HG03280 (cell line): ENCODE results near the gene NFASC.

ENCODE experiments used
- ATAC-seq: cut with Tn5 transposase; IDR thresholded peaks from one replicate; pipeline ENCODE4 v1.9.1; 2021; ENCODE audit warnings: mild to moderate bottlenecking, moderate library complexity; ENCODE audit not compliant: unreplicated experiment

The NFASC gene

DNA sequence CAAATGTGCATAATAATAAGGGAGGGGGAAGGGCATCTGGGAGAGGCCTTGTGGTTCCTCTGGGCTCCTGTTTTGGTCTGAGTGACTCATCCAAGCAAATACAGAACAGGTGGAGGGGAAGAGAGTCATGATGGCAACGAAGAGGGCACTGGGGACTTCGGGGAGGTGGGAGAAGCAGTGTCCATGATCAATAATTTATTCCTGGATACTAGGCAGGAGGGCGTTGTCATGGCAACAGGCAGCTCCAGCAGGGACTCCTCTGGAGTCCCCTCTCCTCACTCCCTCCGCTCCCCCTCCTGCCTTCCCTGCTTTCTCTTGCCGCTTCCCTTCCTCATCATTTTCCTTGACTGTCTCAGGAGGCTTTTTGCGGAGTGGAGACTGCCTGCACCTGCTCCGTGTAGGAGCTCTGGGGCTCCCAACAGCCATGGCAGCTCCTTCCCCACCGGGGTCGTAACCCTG, 12.3 kb upstream of the NFASC start:
- no peak for ATAC-seq

DNA sequence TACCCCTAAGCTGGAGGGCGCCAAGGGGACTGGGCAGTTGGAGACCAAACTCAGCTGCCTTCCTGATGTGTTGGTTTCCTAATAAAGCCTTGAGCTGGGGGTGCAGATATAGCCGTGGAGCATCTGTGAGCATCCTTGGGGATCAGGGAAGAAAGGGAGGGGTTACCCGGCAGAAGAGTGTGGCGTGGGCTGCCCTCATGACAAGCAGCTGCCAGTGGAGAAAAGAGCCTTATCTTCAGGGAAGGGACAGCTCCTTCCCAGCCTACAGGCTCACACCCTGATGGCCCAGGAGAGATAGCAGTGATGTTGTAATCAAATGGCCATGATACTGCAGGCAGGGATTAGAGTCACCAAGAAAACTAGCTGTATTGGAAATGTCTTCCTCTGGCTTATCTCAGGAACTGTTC, 10.8 kb upstream of the NFASC start:
- ATAC-seq: no peak

DNA sequence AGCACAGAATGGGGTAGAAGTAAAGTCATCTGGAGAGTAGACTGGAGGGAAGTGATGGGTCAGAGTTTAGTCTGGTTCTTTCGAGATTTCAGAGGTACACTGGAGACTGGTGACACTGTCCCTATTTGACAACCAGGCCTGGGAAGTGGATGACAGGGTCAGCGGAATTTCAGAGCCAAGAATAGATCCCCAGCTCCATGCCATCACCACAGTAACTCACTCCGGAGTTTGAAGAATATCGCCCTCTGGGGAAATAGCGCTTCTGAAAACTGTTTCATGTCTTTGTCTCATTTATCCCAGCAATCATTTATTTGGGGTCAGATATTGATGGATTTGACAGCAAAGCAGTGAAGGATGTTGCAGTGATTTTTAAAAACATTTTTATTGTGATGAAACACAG, 7.6 kb upstream of the NFASC start:
- no peak for ATAC-seq

DNA sequence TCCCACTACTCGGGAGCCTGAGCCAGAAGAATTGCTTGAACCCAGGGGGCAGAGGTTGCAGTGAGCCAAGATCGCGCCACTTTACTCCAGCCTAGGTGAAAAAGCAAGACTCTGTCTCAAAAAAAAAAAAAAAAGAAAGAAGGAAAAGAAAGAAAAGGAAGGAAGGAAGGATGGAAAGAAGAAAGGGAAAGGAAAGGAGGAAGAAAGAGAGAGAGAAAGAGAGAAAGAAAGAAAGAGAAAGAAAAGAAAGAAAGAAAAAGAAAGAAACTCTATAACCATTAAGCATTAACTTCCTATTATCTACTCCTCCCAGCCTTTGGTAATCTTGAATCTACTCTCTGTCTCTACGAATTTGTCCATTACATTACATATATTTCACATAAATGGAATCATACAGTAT, 6.9 kb upstream of the NFASC start:
- no peak for ATAC-seq

DNA sequence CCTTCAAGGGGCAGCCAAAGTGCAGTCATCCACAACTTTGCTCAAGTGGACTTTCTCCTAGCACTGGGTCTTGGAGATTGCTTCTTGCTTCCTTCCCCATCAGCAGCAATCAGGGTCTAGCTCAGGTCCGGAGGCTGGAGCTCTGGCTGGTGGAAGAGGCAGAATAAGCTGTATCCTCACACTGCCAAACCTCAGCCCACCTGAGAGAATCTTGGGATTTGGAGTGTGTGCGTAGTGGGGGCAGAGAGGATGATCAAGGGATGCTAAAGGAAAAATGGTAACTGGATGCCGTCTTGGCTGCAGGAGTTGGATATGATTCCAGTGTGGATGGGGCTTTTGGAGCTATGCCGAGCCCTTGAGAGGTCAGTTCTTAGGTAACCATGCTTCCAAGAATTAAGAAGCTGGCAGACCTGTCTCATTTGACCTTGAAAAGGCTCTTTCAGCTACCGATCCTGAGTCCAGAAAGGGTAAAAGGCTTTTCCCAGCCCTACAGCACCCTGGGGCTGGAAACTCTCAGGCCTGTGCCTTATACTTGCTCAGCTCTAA, 4.5 kb upstream of the NFASC start:
- no peak for ATAC-seq

- no peak for ATAC-seq
Observed at GRCh38 chr1:204867203-204867602, 3.5 kb upstream of the NFASC start.

DNA sequence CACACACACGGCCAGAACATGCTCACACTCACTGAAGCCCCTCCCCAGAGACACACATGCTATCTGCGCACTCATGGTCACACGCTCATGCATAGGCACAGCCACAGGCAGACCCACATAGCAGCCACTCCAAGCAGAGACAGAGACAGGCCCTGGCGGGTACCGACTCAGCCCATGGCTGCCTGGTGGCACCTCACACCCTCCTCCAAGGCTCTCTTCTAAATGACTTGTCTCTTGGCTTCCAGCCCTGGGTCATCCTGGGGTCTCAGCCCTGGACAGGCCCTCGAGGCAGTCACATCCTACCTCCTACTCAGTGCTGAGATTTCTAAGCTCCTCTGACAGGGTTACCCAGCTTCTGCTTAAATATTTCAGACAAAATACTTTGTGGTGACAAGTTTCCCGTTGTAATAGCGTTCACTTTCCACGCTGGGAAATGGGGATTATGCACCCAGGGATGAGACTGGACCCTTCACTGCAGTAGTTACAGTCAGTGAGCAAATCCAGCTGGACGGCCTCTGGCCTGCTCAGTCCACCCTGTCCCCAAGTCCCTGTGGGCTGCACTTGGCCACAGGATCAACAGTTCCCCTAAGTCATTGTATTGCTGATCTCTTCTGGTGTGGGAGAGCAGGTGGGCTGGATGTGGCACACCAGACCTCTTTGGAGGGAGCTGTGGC, 2.9 kb upstream of the NFASC start:
- ATAC-seq: no peak

- no peak for ATAC-seq
Observed at GRCh38 chr1:204868340-204868700, 2.3 kb upstream of the NFASC start.

DNA sequence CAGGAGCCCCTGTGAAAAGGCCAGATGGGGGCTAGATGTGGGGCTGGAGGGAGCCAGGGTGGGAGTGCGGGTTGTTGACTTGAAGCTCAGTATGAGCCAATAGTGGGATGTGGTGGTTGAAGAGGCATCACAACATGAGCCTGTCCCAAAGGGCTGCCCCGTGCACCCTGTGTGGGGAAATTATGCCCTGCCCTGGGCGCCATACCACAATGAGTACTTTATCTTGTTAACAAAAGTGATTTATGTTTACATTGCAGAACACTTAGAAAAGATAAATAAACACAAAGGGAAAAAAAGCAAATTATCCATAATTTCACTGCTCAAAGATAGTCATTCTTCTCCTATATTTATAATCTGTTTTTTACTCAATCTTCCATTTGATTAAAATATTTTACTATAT, 1.6 kb upstream of the NFASC start:
- no peak for ATAC-seq

DNA sequence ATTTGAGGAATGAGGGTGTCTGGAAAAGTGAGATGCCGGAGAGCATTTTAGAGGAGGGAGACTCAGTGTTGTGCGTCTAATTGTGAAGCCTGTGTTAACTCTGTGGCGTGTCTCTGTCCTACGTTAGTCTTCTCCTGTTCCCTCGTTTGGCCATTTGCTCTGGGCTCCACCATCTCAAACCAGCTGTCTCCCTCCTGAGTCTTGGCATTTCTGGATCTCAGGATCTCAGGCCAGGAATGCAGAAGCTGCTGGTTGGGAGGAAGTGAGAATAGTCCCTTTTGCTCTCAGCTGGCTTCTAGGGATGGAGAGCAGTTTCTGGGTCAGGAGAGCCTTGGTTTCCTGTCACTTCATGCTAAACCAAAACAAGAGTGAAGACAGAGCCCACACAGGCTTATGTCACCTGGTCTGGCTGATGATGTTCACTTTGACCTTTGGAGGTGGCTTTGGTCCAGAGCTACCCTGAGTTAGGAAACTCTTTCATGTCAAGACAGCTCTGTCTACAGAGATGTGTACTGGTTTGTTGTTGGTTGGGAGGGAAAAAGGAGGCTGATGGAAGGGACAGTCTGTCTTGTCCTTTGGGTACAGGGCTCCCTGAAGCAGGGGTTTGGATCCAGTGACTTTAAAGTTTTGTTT, 859 bp downstream of the NFASC start:
- ATAC-seq: no peak

DNA sequence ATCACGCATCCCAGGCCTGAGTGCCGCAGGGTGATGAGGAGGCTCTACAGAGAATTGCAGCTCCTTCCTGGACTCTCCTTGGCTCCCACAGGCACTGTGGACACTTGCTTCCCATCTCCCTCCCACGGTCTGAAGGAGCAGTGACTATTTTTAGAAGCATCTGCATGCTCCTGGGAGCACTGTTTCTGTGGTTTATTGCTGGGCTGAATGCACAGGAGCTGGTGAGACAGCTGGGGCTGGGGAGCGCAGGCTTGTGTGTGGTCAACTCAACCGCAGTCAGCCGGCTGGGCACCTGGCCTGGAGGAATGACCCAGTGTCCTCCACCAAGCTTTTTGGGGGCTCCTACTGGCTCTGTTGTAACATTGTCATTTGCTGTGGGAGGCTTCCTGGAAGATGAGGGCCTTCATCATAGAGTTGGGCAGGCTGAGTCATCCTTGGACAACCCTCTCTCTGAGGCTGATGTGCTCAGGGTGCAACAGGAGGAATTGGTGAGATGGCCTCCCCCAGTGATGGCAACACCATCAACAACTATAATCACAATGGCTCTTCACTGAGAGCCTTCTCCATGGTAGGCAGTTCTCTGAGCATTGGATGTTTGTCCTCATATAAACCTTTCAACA, 1.7 kb downstream of the NFASC start:
- ATAC-seq: no peak

DNA sequence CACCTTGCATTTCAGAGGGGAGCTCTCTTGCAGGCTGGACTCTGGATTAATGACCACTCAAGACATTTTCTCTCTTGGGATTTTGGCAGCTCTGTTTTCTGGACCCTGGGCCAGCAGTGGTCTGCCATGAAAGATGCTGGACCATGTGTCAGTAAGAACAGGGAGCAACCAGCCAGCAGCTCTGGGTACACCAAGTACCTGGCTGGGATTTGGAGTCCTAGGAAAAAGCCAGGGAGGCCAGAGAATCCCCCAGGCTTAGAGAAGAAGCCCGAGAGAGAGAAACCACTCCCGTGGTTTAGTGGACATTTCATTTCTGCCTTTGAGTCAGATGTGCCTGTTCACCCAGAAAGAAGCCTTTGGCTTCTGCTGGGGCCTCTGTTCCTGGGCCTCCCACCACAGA, 2.5 kb downstream of the NFASC start:
- ATAC-seq: no peak

DNA sequence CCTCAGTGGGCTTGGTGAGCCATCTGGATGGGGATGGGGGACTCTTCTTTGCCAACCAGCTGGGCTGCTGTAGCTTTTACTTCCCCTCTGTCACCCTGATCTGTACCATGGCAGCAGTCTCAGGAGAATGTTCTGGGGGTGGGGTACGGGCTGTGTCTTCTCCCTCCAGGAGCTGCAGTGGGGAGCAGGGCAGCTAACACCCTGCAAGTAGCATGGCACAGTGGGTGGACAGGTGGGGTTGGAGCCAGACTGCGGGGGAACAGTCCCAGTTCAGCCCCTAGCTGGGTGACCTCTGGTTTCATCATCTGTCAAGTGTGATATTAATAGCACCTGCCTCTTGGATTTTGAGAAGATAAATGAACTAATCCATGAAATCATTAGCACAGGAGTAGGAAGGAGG, 3.1 kb downstream of the NFASC start:
- ATAC-seq: no peak

DNA sequence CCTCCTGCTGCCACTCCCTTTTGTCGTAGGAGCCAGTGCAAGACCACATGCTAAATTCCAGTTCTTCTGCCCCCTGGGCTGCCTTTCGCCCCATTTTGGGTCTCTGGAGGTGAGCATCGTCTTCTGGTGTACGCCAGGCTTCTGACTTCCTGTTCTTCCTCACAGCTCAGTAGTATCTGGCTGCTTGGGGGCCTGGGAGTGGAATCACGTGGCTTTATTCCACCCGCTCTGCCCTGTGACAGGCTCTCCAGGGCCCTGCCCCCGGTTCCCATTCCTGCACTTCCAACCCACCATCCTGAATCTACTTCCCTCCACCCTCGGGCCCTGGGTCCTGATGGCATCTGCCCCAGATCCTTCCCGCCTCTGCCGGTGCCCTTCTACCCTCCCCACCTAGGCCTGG, 3.6 kb downstream of the NFASC start:
- no peak for ATAC-seq

DNA sequence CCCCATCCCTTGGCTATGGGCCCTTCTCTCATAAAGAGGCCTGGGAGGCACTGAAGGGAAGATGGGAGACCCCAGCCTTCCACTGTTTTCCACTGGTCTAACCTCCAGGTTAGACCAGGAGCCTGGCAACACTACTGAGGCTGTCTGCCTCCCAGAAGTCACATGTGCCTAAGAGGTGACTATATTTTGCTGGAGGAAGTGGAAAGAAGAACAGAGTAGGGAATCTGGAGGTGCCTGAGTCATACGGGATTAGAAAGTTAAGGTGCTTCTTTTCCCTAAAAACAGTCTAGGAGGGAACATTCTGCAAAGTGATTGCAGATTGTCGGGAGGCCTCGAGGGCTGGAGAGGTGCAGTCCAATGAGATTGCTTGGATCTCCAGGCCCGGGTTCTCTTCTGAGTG, 4.6 kb downstream of the NFASC start:
- no peak for ATAC-seq

- ATAC-seq: no peak
Observed at GRCh38 chr1:204878621-204879234, 8.1 kb downstream of the NFASC start.

- ATAC-seq: no peak
Observed at GRCh38 chr1:204879351-204879750, 8.7 kb downstream of the NFASC start.

DNA sequence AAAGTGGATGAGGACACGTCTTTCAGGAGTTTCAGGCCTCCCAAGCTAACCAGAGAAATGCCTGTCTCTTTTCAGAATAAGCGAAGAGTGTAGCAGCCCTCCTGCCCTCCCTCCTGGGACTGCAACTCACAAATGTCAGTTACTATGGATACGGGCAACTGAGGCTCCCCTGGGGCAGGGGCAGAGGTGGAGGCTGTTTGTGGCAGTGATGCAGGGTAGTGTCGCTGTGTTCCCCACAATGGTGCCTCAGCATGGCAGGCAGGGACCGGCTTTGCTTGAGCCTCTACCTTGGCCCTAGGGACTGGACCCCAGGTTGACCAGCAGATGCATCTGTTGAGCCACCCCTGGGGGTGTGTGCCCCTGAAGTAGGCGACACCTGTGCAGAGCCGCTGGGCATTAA, 10.2 kb downstream of the NFASC start:
- ATAC-seq: no peak

DNA sequence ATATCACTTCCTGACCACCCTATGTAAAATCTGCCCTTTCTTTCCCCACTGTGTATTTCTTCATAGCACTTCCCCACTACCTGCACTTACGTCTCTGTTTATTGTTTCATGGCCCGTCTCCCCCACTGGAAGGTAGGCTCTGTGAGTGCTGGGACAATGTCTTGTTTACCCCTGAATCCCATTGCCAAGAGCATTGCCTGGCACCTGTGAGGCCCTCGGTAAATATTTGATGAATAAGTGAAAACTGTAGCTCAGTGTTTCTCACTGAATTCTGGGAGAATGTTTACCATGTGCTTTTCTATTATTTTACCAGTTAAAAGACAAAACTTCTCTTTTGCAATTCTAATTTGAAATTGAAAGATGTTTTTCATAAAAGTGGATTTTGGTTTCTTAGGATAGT, 11.8 kb downstream of the NFASC start:
- no peak for ATAC-seq

- ATAC-seq: no peak
Observed at GRCh38 chr1:204883405-204883804, 12.7 kb downstream of the NFASC start.

DNA sequence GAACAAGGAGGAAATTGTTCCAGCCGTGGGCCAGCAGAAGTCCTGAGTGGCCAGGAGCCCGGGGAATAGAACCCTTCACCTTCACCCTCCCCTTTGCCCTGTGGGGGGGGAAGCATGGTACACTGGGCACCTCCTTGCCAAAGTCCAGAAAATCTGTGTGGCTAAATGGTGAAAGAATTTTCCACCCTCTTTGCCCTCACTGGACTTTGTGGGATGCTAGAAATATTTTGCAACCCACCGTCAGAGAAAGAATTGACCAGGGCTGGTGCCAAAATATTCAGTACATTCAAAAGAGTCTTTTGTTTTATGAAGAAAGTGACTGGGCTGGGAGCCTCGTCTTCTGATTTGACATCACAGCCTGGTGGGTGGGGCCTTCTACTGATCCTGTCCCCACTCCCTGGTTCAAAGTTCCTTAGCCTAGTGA, 14.6 kb downstream of the NFASC start:
- ATAC-seq: no peak

GRCh38 chr1:204885790-204886189, 15.1 kb downstream of the NFASC start:
- no peak for ATAC-seq
